Measurements from ENCODE around the gene AP3B2. TPM values are rescaled to one million over a fixed set of nuclear protein-coding genes. Genes with fewer than 3 reads are reported as not detected.

The AP3B2 gene
- total and polyA plus RNA-seq, 2 donors (not counting 1 experiment from before 2014, with no cell fraction given) = 0.09 to 0.17 TPM

DNA sequence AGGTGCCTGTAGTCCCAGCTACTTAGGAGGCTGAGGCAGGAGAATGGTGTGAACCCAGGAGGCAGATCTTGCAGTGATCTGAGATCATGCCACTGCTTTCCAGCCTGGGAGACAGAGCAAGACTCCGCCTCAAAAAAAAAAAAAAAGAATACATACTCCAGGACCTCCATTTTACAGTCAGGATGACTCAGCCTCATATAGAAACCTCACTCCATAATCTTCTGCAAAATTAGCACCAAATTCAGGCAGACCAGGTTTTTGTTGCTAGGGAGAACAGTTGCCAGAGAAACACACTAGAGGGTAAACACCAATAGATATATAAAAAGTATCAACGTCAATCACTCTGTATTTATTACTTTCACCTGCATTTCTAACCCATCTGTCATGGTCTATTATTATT lies 28.3 kb upstream of the AP3B2 start:
- Histone ChIP-seq H3K4me1 (ENCODE audit: control insufficient read depth, extremely low read depth, insufficient read depth, low read length) (no peaks in the 10 kb centered on the region), H3K9ac (ENCODE audit: insufficient read depth, low read length) (no peak overlapping the region), H3K4me2 (ENCODE audit: extremely low read depth, insufficient read depth, low read length) (no peak overlapping the region), H2AFZ (ENCODE audit: low read length) (no peak overlapping the region), H4K20me1 (ENCODE audit: control insufficient read depth, extremely low read depth, insufficient read depth, low read length) (no peaks in the 10 kb centered on the region), H3K9me3 (ENCODE audit: control insufficient read depth, insufficient read depth, low read depth, low read length) (no peaks in the 10 kb centered on the region), H3K4me3 (replicated peaks in 1 of 4; ENCODE audit: control extremely low read depth in 1 of 4, insufficient read depth in 1 of 4, low read depth in 3 of 4, low read length in 4 of 4) (no peak overlapping the region), H3K36me3 (ENCODE audit: control insufficient read depth, insufficient read depth, low read length) (no peaks in the 10 kb centered on the region), H3K27me3 (ENCODE audit: control insufficient read depth, insufficient read depth, low read length) (no peaks in the 10 kb centered on the region), H3K79me2 (ENCODE audit: control insufficient read depth, insufficient read depth, low read length) (no peaks in the 10 kb centered on the region), H3K27ac (ENCODE audit: insufficient read depth, low read length) (no peak overlapping the region)
- DNase-seq (ENCODE audit: low read depth in 2 of 2) = no peak
- TF ChIP-seq EZH2 (IDR thresholded peaks at IDR 0.05; ENCODE audit: low read length, missing control alignments) = no peak
- TF ChIP-seq, protein P1, sequence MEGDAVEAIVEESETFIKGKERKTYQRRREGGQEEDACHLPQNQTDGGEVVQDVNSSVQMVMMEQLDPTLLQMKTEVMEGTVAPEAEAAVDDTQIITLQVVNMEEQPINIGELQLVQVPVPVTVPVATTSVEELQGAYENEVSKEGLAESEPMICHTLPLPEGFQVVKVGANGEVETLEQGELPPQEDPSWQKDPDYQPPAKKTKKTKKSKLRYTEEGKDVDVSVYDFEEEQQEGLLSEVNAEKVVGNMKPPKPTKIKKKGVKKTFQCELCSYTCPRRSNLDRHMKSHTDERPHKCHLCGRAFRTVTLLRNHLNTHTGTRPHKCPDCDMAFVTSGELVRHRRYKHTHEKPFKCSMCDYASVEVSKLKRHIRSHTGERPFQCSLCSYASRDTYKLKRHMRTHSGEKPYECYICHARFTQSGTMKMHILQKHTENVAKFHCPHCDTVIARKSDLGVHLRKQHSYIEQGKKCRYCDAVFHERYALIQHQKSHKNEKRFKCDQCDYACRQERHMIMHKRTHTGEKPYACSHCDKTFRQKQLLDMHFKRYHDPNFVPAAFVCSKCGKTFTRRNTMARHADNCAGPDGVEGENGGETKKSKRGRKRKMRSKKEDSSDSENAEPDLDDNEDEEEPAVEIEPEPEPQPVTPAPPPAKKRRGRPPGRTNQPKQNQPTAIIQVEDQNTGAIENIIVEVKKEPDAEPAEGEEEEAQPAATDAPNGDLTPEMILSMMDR (conservative IDR thresholded peaks at IDR 0.05 in 1 of 2, IDR thresholded peaks at IDR 0.05 in 1 of 2; ENCODE audit: low read depth in 1 of 2, low read length in 2 of 2) = no peak

DNA sequence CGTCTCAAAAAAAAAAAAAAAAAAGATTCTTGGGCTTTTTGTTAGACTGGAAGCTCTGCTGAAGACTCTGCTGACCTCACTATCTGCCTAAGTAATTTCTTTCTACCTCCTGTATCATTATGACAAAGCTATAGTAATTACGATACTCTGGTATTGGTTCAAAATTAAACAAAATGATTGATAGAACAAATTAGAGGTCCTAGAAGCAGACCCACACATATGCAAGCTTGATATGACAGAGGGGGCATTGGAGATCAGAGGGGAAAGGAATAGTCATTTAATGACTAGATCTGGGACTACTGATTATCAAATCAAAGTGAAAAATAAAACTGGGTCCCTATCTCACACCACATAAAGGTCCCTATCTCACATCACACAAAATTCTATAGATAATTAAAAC lies 21.9 kb upstream of the AP3B2 start:
- H3K36me3 ChIP-seq (ENCODE audit: control insufficient read depth, insufficient read depth, low read length) = no peaks in the 10 kb centered on the region

DNA sequence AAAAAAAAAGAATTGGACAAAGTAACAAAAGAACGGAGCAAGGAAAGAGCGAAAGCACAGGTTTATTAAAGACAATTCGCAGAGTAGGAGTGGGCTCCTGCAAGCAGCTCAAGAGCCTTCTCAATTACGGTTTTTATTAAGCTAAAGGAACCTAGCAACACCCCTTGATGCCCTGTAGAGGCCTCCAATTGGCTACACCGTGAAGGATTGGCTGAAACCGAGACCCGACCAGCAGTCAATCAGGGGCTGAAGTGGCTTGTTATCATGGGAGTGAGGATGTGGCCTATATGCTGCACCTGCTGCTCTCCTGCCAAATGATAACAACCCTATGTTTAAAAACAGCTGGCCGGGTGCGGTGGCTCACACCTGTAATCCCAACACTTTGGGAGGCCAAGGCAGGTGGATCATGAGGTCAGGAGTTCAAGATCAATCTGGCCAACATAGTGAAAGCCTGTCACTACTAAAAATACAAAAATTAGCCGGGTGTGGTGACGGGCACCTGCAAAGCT lies 20.4 kb upstream of the AP3B2 start:
- TF ChIP-seq, protein P1 (conservative IDR thresholded peaks at IDR 0.05 in 1 of 2, IDR thresholded peaks at IDR 0.05 in 1 of 2; ENCODE audit: low read depth in 1 of 2, low read length in 2 of 2) = no peak
- no peak for TF ChIP-seq EZH2 (IDR thresholded peaks at IDR 0.05; ENCODE audit: low read length, missing control alignments)
- no peak for DNase-seq (ENCODE audit: low read depth in 2 of 2)
- Histone ChIP-seq H3K36me3 (ENCODE audit: control insufficient read depth, insufficient read depth, low read length) (no peaks in the 10 kb centered on the region), H4K20me1 (ENCODE audit: control insufficient read depth, extremely low read depth, insufficient read depth, low read length) (no peaks in the 10 kb centered on the region), H3K9me3 (ENCODE audit: control insufficient read depth, insufficient read depth, low read depth, low read length) (no peaks in the 10 kb centered on the region), H3K79me2 (ENCODE audit: control insufficient read depth, insufficient read depth, low read length) (no peaks in the 10 kb centered on the region), H3K4me2 (ENCODE audit: extremely low read depth, insufficient read depth, low read length) (no peak overlapping the region), H2AFZ (ENCODE audit: low read length) (no peak overlapping the region), H3K4me1 (ENCODE audit: control insufficient read depth, extremely low read depth, insufficient read depth, low read length) (no peaks in the 10 kb centered on the region), H3K27me3 (ENCODE audit: control insufficient read depth, insufficient read depth, low read length) (no peaks in the 10 kb centered on the region), H3K9ac (ENCODE audit: insufficient read depth, low read length) (no peak overlapping the region), H3K4me3 (replicated peaks in 1 of 4; ENCODE audit: control extremely low read depth in 1 of 4, insufficient read depth in 1 of 4, low read depth in 3 of 4, low read length in 4 of 4) (no peak overlapping the region), H3K27ac (ENCODE audit: insufficient read depth, low read length) (no peak overlapping the region)

More for the DNA sequence above, 21.9 kb upstream of the AP3B2 start:
- H3K9ac ChIP-seq (ENCODE audit: insufficient read depth, low read length) = no peak overlapping the region
- H3K27me3 ChIP-seq (ENCODE audit: control insufficient read depth, insufficient read depth, low read length) = no peaks in the 10 kb centered on the region
- no peak overlapping the region for H2AFZ ChIP-seq (ENCODE audit: low read length)
- TF ChIP-seq, protein P1 (conservative IDR thresholded peaks at IDR 0.05 in 1 of 2, IDR thresholded peaks at IDR 0.05 in 1 of 2; ENCODE audit: low read depth in 1 of 2, low read length in 2 of 2) = no peak
- TF ChIP-seq EZH2 (IDR thresholded peaks at IDR 0.05; ENCODE audit: low read length, missing control alignments) = no peak
- H3K9me3 ChIP-seq (ENCODE audit: control insufficient read depth, insufficient read depth, low read depth, low read length) = no peaks in the 10 kb centered on the region
- H4K20me1 ChIP-seq (ENCODE audit: control insufficient read depth, extremely low read depth, insufficient read depth, low read length) = no peaks in the 10 kb centered on the region
- no peak for DNase-seq (ENCODE audit: low read depth in 2 of 2)
- no peak overlapping the region for H3K4me3 ChIP-seq (replicated peaks in 1 of 4; ENCODE audit: control extremely low read depth in 1 of 4, insufficient read depth in 1 of 4, low read depth in 3 of 4, low read length in 4 of 4)
- H3K27ac ChIP-seq (ENCODE audit: insufficient read depth, low read length) = no peak overlapping the region
- H3K79me2 ChIP-seq (ENCODE audit: control insufficient read depth, insufficient read depth, low read length) = no peaks in the 10 kb centered on the region
- H3K4me2 ChIP-seq (ENCODE audit: extremely low read depth, insufficient read depth, low read length) = no peak overlapping the region
- H3K4me1 ChIP-seq (ENCODE audit: control insufficient read depth, extremely low read depth, insufficient read depth, low read length) = no peaks in the 10 kb centered on the region
